ENCODE measurements around the gene WDR64.
"Not testable (repeated sequence)": the region's sequence is repeated elsewhere in the genome, so short reads cannot be mapped to it uniquely, and the experiment has no call there.

WDR64 gene

DNA sequence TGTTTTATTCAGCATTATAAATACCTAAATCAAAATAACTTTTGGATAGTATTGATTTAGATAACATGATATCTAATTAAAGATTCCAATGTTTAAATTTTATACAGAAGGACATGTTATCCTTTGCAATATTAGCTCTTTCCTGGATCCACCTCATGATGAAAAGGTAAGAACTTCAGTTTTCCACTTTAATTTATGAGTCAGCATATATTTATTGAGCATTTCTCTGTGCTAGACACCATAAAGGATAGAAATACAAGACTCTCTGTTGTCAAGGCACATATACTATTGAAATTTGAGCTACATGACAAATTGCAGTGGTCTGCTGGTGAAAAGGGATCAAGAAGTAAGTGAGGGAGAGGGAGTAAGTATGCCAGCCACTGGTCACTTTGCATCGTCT is 127.8 kb downstream of the WDR64 start:
- ChIA-PET POLR2A (ENCODE audit: low non-redundant PET) (no interaction called here), CTCF (interaction anchor here (0.7 kb wide), 1 partner anchor 49 kb away, joined by 3 read pairs; no protein-coding TSS in a partner anchor)
- no peak for DNase-seq (ENCODE audit: low spot score)
- H3K27ac ChIP-seq, result no peak overlapping the region
- TF ChIP-seq, protein P1, sequence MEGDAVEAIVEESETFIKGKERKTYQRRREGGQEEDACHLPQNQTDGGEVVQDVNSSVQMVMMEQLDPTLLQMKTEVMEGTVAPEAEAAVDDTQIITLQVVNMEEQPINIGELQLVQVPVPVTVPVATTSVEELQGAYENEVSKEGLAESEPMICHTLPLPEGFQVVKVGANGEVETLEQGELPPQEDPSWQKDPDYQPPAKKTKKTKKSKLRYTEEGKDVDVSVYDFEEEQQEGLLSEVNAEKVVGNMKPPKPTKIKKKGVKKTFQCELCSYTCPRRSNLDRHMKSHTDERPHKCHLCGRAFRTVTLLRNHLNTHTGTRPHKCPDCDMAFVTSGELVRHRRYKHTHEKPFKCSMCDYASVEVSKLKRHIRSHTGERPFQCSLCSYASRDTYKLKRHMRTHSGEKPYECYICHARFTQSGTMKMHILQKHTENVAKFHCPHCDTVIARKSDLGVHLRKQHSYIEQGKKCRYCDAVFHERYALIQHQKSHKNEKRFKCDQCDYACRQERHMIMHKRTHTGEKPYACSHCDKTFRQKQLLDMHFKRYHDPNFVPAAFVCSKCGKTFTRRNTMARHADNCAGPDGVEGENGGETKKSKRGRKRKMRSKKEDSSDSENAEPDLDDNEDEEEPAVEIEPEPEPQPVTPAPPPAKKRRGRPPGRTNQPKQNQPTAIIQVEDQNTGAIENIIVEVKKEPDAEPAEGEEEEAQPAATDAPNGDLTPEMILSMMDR (conservative IDR thresholded peaks at IDR 0.05; ENCODE audit: low read depth), result no peak

DNA sequence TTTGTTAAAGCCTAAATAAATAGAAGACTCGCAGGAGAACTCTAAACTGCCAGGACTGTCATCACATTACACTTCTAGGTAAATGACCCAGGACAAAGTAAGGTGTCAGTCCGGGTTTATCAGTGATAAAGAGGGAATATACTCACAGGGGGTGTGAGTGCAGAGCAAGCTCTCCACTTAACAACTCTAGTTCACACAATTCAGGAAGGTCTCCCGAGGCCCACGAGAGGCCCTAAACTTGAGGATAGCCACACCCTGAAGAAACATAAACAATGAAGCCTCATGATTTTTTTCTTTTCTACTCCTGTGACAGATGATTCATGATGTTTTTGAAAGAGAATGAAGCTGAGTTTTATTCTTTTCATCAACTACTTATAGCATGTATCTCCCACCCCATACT is 130.3 kb downstream of the WDR64 start:
- no peak for DNase-seq (ENCODE audit: low spot score)
- CTCF ChIA-PET, result no interaction called here
- POLR2A ChIA-PET (ENCODE audit: low non-redundant PET), result no interaction called here

DNA sequence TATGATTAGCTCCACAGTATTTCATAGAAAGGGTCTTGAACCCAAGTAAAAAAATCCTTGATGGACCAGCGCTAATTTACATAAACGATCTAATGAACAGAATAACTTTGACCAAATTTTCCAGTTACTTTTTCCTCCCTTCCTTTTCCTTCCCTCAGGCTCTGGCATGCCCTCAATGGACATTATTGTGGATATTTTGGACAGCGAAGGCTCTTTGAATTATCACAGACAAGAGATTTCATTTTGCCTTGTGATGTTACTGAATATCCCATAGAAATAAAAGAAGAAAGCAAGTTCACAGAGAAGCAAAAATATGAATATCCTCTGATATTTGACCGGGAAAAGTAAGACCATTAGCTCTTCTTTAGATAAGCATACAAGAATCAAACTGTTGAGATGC is 135.6 kb downstream of the WDR64 start:
- DNase-seq (ENCODE audit: low spot score), result no peak
- POLR2A ChIA-PET (ENCODE audit: low non-redundant PET), result no interaction called here
- TF ChIP-seq, protein P1 (conservative IDR thresholded peaks at IDR 0.05; ENCODE audit: low read depth), result no peak
- CTCF ChIA-PET, result no interaction called here
- H3K27ac ChIP-seq, result no peak overlapping the region

More for the DNA sequence above, 130.3 kb downstream of the WDR64 start:
- TF ChIP-seq, protein P1 (conservative IDR thresholded peaks at IDR 0.05; ENCODE audit: low read depth), result no peak
- H3K27ac ChIP-seq, result no peak overlapping the region

DNA sequence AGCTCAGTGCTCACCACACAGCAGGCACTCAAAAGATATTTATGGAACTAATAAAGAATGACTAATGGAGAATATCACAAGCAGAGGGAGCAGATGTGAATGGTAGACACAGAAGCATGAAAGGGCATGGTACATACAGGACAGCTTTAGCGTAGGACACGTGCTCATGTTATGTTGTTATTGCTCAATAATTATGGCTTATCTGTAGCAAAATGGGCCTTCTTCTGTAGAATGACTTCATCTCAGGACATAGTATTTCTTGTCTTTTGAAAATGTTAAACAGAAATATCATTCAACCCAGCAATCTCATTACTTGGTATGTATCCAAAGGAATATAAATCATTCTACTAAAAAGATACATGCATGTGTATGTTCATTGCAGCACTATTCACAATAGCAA is 137.0 kb downstream of the WDR64 start:
- POLR2A ChIA-PET (ENCODE audit: low non-redundant PET), result no interaction called here
- DNase-seq (ENCODE audit: low spot score), result no peak
- no peak overlapping the region for H3K27ac ChIP-seq
- TF ChIP-seq, protein P1 (conservative IDR thresholded peaks at IDR 0.05; ENCODE audit: low read depth), result no peak
- CTCF ChIA-PET, result no interaction called here

DNA sequence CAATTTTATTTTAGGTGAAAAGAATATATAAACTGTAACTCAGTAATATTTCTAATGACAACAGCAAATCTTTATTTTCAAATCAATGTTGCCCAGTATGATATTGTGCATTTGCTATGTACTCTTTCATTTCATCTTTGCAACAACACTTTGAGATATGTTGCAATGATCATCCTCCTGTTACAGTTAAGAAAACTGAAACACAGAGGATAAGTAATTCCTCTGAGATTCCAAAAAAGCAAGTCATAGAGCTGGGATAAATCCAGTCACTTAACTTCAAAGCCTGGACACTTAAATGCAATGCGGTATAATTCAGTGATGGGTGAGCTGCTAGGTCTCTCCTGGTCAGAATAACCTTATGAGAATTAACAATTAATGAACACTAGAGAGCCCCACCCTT is 147.3 kb downstream of the WDR64 start:
- ChIA-PET CTCF (no interaction called here), POLR2A (ENCODE audit: low non-redundant PET) (no interaction called here)
- TF ChIP-seq, protein P1 (conservative IDR thresholded peaks at IDR 0.05; ENCODE audit: low read depth), result no peak
- no peak overlapping the region for H3K27ac ChIP-seq
- DNase-seq (ENCODE audit: low spot score), result no peak

DNA sequence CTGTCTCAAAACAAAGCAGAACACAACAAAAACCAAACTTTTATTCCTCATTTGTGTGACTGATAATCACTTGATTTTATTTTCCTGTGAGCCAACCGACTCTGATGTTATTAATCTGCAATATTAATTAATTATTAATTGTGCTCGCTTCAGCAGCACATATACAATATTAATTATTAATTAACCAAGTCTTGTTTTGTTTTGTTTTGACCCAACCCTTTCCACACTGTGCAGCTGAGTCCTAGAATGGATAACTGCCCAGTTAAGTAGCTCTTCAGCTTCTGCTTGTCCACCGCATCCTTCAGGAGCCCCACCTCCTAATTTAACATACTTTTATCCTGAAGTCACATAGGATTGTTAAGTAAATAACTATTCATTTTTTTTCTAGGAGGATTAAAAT is 148.6 kb downstream of the WDR64 start:
- H3K27ac ChIP-seq, result no peak overlapping the region
- CTCF ChIA-PET, result no interaction called here
- DNase-seq (ENCODE audit: low spot score), result no peak
- POLR2A ChIA-PET (ENCODE audit: low non-redundant PET), result no interaction called here
- TF ChIP-seq, protein P1 (conservative IDR thresholded peaks at IDR 0.05; ENCODE audit: low read depth), result no peak

DNA sequence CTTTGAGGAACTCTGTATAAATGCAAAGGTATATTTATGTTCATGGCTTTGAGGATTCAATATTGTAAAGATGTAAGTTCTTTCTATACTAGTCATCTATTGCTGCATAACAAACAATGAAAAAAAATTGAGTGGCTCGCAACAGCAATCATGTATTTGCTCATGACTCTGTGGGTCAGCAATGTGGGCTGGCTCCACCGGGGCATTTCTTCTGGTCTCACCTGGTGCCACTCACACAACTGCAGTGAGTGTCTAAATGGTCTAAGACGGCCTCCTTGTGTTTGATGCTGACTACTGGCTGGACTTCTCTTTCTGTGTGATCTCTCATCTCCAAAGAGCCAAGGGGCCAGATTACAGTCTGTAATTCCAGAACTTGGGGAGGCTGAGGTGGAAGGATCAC is 150.8 kb downstream of the WDR64 start:
- no peak overlapping the region for H3K27ac ChIP-seq
- ChIA-PET POLR2A (ENCODE audit: low non-redundant PET) (no interaction called here), CTCF (no interaction called here)
- no peak for DNase-seq (ENCODE audit: low spot score)
- TF ChIP-seq, protein P1 (conservative IDR thresholded peaks at IDR 0.05; ENCODE audit: low read depth), result no peak

DNA sequence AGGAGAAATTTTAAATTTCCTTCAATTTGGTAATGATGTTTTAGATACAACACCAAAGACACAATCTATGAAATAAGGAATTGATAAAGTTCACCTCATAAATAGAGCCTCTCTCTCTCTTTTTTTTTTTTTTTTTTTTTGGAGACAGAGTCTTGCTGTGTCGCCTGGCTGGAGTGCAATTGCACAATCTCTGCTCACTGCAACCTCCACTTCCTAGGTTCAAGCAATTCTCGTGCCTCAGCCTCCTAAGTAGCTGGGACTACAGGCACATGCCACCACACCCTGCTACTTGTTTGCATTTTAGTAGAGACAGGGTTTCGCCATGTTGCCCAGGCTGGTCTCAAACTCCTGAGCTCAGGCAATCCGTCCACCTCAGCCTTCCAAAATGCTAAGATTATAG is 152.6 kb downstream of the WDR64 start:
- DNase-seq (ENCODE audit: low spot score); POLR2A ChIA-PET (ENCODE audit: low non-redundant PET); H3K27ac ChIP-seq; CTCF ChIA-PET: not testable (repeated sequence)

All from RWPE1 (cell line).